MM.1S (cell line): Measurements from ENCODE around the gene KIAA1755.

Experiments
- DNase-seq: peaks from one replicate; pipeline ENCODE4 v3.0.0-alpha.2; 2015
- H2AFZ ChIP-seq: fragments of 300-600 bp; sonication (generic); 2 replicates; pipeline ENCODE4 v1.6.0; 2016; ENCODE audit warnings: antibody characterized with exemption, low read length
- H3F3A ChIP-seq: fragments of 300-600 bp; sonication (generic); 2 replicates; pipeline ENCODE4 v1.6.1; 2016; ENCODE audit warnings: mild to moderate bottlenecking, antibody characterized with exemption, low read length, moderate library complexity, mixed read lengths; ENCODE audit not compliant: insufficient read depth
- H3K27ac ChIP-seq: fragments of 300-600 bp; sonication (generic); 2 replicates; pipeline ENCODE4 v1.5.1; 2016; ENCODE audit warnings: mild to moderate bottlenecking, low read length
- H3K27me3 ChIP-seq: fragments of 300-600 bp; sonication (generic); replicated peaks from 2 replicates; pipeline ENCODE4 v1.6.0; 2016; ENCODE audit warnings: low read length; ENCODE audit not compliant: insufficient read depth
- H3K36me3 ChIP-seq: fragments of 300-600 bp; sonication (generic); replicated peaks from 2 replicates; pipeline ENCODE4 v1.6.1; 2016; ENCODE audit warnings: mild to moderate bottlenecking, low read length, mixed read lengths; ENCODE audit not compliant: insufficient read depth
- H3K4me1 ChIP-seq: fragments of 300-600 bp; sonication (generic); 2 replicates; pipeline ENCODE4 v1.6.1; 2016; ENCODE audit warnings: low read length, mixed read lengths
- H3K4me2 ChIP-seq: fragments of 300-600 bp; sonication (generic); 2 replicates; pipeline ENCODE4 v1.6.0; 2016; ENCODE audit warnings: low read depth, low read length
- H3K4me3 ChIP-seq: fragments of 300-600 bp; sonication (generic); 2 replicates; pipeline ENCODE4 v1.5.1; 2016; ENCODE audit warnings: low read length, mixed read lengths
- H3K79me2 ChIP-seq: fragments of 300-600 bp; sonication (generic); 2 replicates; pipeline ENCODE4 v1.6.1; 2016; ENCODE audit warnings: mixed run types, low read length, mixed read lengths
- H3K9ac ChIP-seq: fragments of 300-600 bp; sonication (generic); 2 replicates; pipeline ENCODE4 v1.6.1; 2016; ENCODE audit warnings: low read length, mixed read lengths
- H3K9me2 ChIP-seq: fragments of 300-600 bp; sonication (generic); replicated peaks from 2 replicates; pipeline ENCODE4 v1.6.1; 2016; ENCODE audit warnings: mild to moderate bottlenecking, low read length, mixed read lengths; ENCODE audit not compliant: insufficient read depth
- H3K9me3 ChIP-seq: fragments of 300-600 bp; sonication (generic); replicated peaks from 2 replicates; pipeline ENCODE4 v1.6.1; 2016; ENCODE audit warnings: mild to moderate bottlenecking, low read length, mixed read lengths; ENCODE audit not compliant: insufficient read depth
- H4K20me1 ChIP-seq: fragments of 300-600 bp; sonication (generic); 2 replicates; pipeline ENCODE4 v1.6.1; 2016; ENCODE audit warnings: mild to moderate bottlenecking, low read length, moderate library complexity, mixed read lengths; ENCODE audit not compliant: insufficient read depth
- CTCF ChIP-seq: fragments of 300-600 bp; sonication (generic); IDR thresholded peaks from 2 replicates; pipeline ENCODE4 v1.5.1; 2016; ENCODE audit warnings: antibody characterized with exemption, low read length, mixed read lengths
- EZH2 ChIP-seq: fragments of 300-600 bp; sonication (generic); optimal IDR thresholded peaks from 2 replicates; pipeline ENCODE3; 2017; ENCODE audit warnings: low read depth, mild to moderate bottlenecking, antibody characterized with exemption, low read length, mixed read lengths
- EZH2phosphoT487 ChIP-seq: fragments of 300-600 bp; sonication (generic); IDR thresholded peaks from 2 replicates; pipeline ENCODE4 v1.6.1; 2018; ENCODE audit warnings: antibody characterized with exemption, low read length

Gene KIAA1755

GRCh38 chr20:38194971-38195504 lies 65.5 kb downstream of the KIAA1755 start:
- Histone ChIP-seq H3K9me2 (no peaks in the 10 kb centered on the region), H3K79me2 (no peaks in the 10 kb centered on the region), H2AFZ (no peak overlapping the region), H3K27me3 (no peaks in the 10 kb centered on the region), H3K27ac (no peak overlapping the region), H3K4me3 (no peak overlapping the region), H3K36me3 (no peaks in the 10 kb centered on the region), H3F3A (no peaks in the 10 kb centered on the region), H3K9ac (no peak overlapping the region), H3K4me1 (no peaks in the 10 kb centered on the region), H3K4me2 (no peak overlapping the region), H3K9me3 (no peaks in the 10 kb centered on the region), H4K20me1 (no peaks in the 10 kb centered on the region)
- DNase-seq = no peak
- no peak for TF ChIP-seq EZH2phosphoT487
- no peak for TF ChIP-seq EZH2

DNA sequence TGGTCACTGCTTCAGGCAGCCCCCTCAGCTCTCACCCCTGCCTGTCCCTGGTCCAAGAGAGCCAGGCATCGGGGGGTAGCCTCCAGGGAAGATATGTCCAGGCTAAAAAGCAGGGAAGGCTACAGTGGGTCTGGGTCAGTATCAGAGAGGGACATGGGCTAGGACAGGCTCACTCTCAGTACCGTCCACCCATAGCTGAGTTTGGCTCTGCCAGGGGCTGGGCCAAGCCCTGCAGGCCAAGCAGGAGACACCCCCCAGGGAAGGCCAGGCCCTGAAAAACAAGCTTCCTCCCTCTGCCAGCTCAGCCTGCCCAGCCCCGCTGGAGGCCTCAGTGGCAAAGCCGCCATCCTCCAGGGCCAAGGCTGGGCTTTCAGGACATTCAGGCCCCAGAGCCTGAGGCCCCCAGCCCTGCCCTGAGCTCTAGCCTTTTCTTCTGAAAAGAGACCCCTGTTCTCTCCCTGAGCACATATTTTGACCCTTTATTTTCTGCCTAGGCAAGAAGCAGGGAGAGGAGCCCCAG lies 66.9 kb downstream of the KIAA1755 start:
- Histone ChIP-seq H3K9ac (no peak overlapping the region), H3K4me2 (no peak overlapping the region), H3K27ac (no peak overlapping the region), H3K9me3 (no peaks in the 10 kb centered on the region), H3K27me3 (no peaks in the 10 kb centered on the region), H3K4me3 (no peak overlapping the region), H3K79me2 (no peaks in the 10 kb centered on the region), H3F3A (no peaks in the 10 kb centered on the region), H4K20me1 (no peaks in the 10 kb centered on the region), H3K9me2 (no peaks in the 10 kb centered on the region), H3K36me3 (no peaks in the 10 kb centered on the region), H2AFZ (no peak overlapping the region), H3K4me1 (no peaks in the 10 kb centered on the region)
- DNase-seq = no peak
- TF ChIP-seq EZH2phosphoT487 = no peak
- no peak for TF ChIP-seq EZH2
- no peak for TF ChIP-seq CTCF

DNA sequence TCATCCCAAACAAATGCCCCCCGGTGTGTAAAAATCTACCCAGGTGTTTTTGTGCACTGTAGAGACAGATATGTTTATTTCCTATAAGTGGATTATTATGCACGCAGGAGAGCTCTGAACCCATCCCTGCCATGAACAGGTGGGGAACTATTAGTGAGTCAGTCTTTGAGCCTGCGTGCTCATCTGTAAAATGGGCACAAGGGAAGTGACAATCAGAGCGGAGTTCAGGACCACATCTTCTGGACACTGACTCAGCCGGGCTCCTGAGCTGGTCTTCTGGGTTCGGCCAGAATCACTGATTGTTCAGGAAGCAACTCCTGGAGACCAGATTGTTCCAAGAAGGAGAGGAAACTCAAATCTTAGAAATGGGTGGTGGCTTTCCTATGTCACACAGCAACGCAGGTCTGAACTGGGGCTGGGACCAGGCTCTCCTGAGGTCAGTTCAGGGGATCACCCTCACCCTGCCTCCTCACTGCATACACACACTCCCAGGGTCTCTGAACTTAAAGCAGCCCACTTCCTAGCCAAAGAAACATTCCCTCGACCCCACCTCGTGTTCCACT lies 68.1 kb downstream of the KIAA1755 start:
- Histone ChIP-seq H3K36me3 (no peaks in the 10 kb centered on the region), H3K27me3 (no peaks in the 10 kb centered on the region), H2AFZ (no peak overlapping the region), H4K20me1 (no peaks in the 10 kb centered on the region), H3K9me2 (no peaks in the 10 kb centered on the region), H3F3A (no peaks in the 10 kb centered on the region), H3K79me2 (no peaks in the 10 kb centered on the region), H3K4me1 (no peaks in the 10 kb centered on the region), H3K4me2 (no peak overlapping the region), H3K4me3 (no peak overlapping the region), H3K9ac (no peak overlapping the region), H3K9me3 (no peaks in the 10 kb centered on the region), H3K27ac (no peak overlapping the region)
- TF ChIP-seq EZH2phosphoT487 (no peak), CTCF (no peak), EZH2 (no peak)
- no peak for DNase-seq

DNA sequence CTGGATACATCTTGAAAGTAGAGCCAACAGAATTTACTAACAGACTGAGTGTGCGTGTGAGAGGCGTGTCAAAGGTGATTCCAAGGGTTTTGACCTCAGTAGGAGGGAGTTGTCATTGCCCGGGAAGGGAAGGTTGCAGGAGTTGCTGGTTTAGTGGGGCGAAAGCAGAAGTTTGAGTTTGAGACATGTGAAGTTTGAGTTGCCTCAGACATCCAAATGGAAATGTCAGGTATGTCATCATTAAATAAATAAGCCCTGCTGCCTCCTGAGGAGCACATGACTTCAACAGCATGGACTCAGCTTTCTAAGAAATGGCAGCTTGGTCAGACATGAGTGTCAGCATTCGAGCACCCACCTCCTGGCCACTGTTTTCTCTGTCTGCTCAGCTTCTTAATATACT lies 68.9 kb downstream of the KIAA1755 start:
- Histone ChIP-seq H3F3A (no peaks in the 10 kb centered on the region), H3K4me1 (no peaks in the 10 kb centered on the region), H3K9me3 (no peaks in the 10 kb centered on the region), H3K36me3 (no peaks in the 10 kb centered on the region), H4K20me1 (no peaks in the 10 kb centered on the region), H3K4me2 (no peak overlapping the region), H3K9me2 (no peaks in the 10 kb centered on the region), H3K4me3 (no peak overlapping the region), H3K27ac (no peak overlapping the region), H2AFZ (no peak overlapping the region), H3K79me2 (no peaks in the 10 kb centered on the region), H3K9ac (no peak overlapping the region), H3K27me3 (no peaks in the 10 kb centered on the region)
- no peak for TF ChIP-seq EZH2
- no peak for TF ChIP-seq EZH2phosphoT487
- TF ChIP-seq CTCF = no peak
- no peak for DNase-seq
